GM21825 (cell line): ENCODE data around the gene TRIM28.
"Not testable (repeated sequence)": the region's sequence is repeated elsewhere in the genome, so short reads cannot be mapped to it uniquely, and the experiment has no call there.

Source experiments
- ATAC-seq: cut with Tn5 transposase; IDR thresholded peaks from one replicate; pipeline ENCODE4 v1.9.1; 2021; ENCODE audit warnings: mild to moderate bottlenecking, moderate library complexity; ENCODE audit not compliant: unreplicated experiment

The TRIM28 gene

DNA sequence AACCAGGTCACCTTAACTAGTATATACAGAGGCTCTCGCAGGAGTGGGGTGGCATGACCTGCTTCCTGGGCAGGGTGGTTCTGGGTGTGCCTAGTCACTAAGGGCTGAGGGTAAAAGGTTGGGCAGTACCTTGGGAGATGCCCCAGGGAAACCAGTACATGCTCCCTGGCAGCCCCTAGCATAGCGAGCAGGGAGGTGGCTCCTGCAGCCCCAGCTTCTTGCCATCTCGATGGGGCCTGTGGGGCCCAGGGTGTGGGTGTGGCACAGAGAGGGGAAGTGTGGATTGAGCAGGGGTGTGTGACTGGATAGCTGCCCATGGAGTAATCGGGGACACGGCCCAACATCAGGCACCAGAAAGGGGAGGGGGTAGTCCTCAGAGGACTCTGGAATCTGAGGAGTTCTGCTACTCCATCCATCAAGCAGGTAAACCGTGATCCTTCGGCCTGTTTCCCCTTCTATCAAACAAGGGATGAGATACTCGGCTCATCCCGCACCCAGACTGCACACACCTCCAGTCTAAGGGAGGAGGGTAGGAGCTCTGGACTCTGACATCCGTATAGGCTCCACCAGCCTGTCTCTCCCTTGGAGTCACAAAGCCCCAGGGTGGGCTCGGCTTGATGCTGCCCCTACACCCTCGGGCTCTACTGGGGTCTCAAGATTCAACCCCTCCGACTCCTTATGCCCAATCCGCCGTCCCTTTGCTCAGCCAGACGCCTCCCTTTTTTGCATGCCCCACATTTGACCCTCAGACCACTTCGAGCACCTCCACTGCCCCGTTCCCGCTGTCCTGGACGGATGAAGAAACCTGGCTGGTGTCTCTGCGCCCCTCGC is 25.4 kb upstream of the TRIM28 start:
- no peak for ATAC-seq

GRCh38 chr19:58519087-58519354 is 24.8 kb upstream of the TRIM28 start:
- ATAC-seq, result peak; percentile 6

- peak; percentile 77 for ATAC-seq
Observed at GRCh38 chr19:58519355-58520256, 24.3 kb upstream of the TRIM28 start, which contains the start of gene ZBTB45. ZBTB45 (minus strand) TSS chr19:58519810; CDS start chr19:58517673, 2,137 bp downstream.

DNA sequence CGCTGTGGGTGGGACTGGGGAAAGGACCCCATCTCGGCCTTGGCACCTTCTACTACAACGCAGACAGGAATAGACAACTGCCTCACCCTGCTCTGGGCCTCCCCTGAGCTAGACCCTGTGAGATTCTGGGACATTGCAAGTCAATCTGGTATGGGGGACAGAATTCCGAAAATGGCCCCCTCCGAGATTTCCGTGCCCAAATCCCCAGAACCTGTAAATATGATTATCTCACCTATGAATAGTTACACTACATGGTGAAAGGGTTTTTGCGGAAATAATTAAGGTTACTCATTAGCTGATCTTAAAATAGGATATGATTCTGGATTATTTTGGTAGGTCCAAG is 23.6 kb upstream of the TRIM28 start:
- ATAC-seq, result no peak

DNA sequence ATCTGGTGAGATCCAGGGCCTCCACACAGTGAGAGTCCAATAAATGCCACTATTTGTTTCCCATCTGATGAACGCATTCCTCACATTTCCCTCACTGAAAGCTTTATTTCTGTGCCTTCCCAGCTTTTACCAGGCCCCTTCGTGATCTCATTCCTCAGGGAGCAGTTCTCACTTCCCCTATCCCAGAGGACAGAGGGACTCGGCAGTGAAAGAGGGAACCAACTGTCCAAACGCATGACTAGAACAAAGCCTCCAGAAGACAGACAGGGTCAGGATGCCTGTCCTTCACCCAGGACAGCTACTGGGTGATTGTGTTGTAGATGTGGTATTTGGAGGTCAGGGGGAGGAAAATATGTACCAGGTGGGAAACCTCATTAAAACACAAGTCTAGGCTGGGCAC is 22.2 kb upstream of the TRIM28 start:
- no peak for ATAC-seq

DNA sequence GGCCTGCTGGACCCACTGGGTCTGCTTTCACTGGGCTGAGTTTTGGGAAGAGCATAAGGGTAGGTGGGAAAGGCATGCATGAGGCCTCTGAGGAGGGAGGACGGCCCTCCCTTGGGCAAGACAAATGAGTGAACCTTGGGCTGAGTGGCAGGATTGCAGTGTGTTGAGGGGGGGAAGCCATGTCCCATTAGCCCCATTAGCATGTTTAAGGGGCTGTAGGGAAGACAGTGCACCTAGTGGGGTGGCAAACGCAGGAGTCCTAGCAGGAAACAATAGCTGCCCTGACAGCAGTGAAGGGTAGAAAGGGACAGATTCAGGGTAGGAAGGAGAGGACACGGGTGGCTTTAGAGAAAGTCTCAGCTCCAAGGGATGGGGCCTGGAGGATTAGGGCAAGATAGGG is 21.2 kb upstream of the TRIM28 start:
- no peak for ATAC-seq

DNA sequence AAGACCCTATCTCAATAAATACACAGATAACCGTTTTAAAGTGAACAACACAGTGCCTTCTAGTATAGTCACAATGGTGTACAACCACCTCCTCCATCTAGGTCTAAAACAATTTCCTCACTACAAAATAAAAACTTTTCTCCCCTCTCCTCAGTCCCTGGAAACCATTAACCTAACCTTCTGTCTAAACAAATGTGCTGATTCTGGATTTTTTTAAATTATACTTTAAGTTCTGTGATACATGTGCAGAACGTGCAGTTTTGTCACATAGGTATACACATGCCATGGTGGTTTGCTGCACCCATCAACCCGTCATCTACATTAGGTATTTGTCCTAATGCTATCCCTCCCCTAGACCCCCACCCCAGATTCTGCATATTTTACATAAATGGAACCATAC is 14.5 kb upstream of the TRIM28 start:
- no peak for ATAC-seq

DNA sequence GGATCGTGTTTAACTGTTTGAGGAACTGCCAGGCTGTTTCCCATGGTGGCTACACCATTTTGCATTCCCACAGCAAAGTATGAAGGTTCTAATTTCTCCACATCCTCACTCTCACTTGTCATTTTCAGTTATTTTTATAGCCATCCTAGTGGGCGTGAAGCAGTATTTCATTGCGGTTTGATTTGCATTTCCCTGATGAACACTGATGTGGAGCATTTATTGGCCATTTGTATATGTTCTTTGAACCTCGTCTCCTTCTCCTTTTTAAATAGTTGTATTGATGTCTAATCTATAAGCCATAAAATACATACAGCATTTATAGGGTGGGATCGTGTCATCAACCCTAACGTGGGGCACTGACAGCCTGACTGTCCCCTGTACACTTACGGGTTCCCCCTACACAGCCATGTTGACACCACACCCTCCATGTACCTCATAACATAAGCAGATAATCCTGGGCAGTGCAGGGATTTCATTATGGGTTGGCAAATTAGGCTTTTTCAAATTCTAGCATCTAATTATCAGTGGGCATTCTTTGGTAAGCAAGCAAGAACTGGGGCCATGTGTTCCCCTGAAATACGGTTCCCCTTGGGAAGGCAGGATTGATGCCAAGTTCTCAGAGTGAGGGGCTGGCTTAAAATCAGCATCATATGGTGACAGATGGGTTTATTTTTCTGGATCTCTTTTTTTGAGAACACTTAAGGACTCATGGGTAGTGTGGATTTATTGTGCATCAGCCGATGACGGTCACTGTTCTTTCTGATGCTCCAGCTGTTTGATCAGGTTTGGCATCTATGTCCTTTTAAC is 12.6 kb upstream of the TRIM28 start:
- ATAC-seq, result no peak

DNA sequence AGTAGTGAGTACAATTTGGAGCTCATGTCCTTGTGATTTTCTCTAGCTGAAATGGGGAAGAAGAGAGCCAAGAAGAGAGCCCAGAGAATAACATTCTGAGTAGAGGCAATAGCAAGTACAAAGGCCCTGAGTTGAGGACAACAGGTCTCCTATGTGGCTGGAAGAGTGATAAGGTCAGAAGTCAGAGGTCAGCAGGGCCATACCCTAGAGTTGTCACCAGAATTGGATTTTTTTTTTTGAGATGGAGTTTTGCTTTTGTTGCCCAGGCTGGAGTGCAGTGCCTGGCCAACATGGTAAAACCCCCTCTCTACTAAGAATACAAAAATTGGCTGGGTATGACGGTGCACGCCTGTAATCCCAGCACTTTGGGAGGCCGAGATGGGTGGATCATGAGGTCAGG is 8.0 kb upstream of the TRIM28 start:
- ATAC-seq, result no peak

GRCh38 chr19:58536852-58537798 is 6.7 kb upstream of the TRIM28 start:
- no peak for ATAC-seq

GRCh38 chr19:58538257-58539168 is 5.4 kb upstream of the TRIM28 start:
- no peak for ATAC-seq

- not testable (repeated sequence) for ATAC-seq
Observed at GRCh38 chr19:58539169-58539559, 4.7 kb upstream of the TRIM28 start.

- ATAC-seq, result not testable (repeated sequence)
Observed at GRCh38 chr19:58542641-58543372, 1.1 kb upstream of the TRIM28 start.

- peak; percentile 35 for ATAC-seq
Observed at GRCh38 chr19:58544591-58545285, 874 bp downstream of the TRIM28 start.

- no peak for ATAC-seq
Observed at GRCh38 chr19:58545286-58546018, 1.6 kb downstream of the TRIM28 start.

DNA sequence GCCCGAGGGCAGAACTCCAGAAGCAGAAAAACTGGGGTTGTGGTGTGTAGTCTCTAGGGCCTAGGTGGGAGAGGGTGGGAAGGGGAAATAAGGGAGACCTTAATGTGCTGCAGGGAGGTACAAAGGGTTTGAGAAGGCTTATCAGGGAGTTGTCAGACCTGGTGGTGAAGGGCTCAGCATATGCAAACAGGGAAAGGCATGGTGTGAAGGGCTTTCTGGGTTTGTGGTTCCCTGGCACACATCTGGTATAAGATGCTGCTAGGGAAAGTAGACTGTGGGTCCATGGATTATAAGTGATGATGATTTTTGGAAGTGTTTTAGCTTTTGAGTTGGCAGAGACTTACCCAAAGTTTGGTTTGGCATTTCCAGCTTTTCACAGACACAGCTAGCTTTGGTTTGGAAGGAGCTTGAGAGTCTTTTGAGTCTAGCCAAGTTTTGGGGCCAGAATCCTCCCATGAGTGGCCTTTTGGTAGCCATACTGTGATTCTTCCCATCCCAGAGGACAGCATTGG is 2.2 kb downstream of the TRIM28 start:
- ATAC-seq, result no peak
